Neutrophil (primary cell): ENCODE measurements around the gene SGK1.

Experiments
- H3K27ac ChIP-seq: fragments of 200-600 bp; sonication (generic); 2 replicates; pipeline ENCODE4 v1.5.1; 2016; ENCODE audit warnings: mild to moderate bottlenecking, moderate library complexity
- H3K27me3 ChIP-seq: fragments of 200-600 bp; sonication (generic); 2 replicates; pipeline ENCODE4 v1.6.0; 2016; ENCODE audit warnings: mild to moderate bottlenecking
- H3K36me3 ChIP-seq: fragments of 200-600 bp; sonication (generic); 2 replicates; pipeline ENCODE4 v1.5.1; 2017
- H3K4me1 ChIP-seq, 2 experiments: fragments of 200-600 bp in 1 of 2; sonication (generic) in 1 of 2; 1 replicate in 1 of 2; 2 replicates in 1 of 2; pipeline versions ENCODE4 v1.5.1 to v1.6.1; 2013 to 2016; ENCODE audit warnings: low read depth in 1 of 2, low read length in 1 of 2, mild to moderate bottlenecking in 1 of 2, moderate library complexity in 1 of 2; ENCODE audit not compliant: control insufficient read depth in 1 of 2, insufficient read depth in 1 of 2
- H3K4me3 ChIP-seq, 2 experiments: fragments of 200-600 bp in 1 of 2; sonication (generic) in 1 of 2; 1 replicate in 1 of 2; 2 replicates in 1 of 2; pipeline ENCODE4 v1.5.1; 2013 to 2016; ENCODE audit warnings: low read depth in 1 of 2, low read length in 1 of 2, mild to moderate bottlenecking in 1 of 2, moderate library complexity in 1 of 2
- H3K9me3 ChIP-seq: fragments of 200-600 bp; sonication (generic); 2 replicates; pipeline ENCODE4 v1.5.1; 2016
- CTCF ChIP-seq: fragments of 200-600 bp; sonication (generic); IDR thresholded peaks from 2 replicates; pipeline ENCODE4 v1.5.1; 2016; ENCODE audit warnings: antibody characterized with exemption

SGK1 gene

GRCh38 chr6:134318974-134319281 is 1.0 kb upstream of the SGK1 start:
- Histone ChIP-seq H3K36me3 (no peaks in the 10 kb centered on the region), H3K4me1 (peaks cover 12 to 16% of the 10 kb centered on the region in 2 experiments), H3K27ac (no peak overlapping the region), H3K9me3 (peaks cover 5% of the 10 kb centered on the region), H3K27me3 (peaks cover 53% of the 10 kb centered on the region), H3K4me3 (no peak overlapping the region)
- no peak for TF ChIP-seq CTCF

- Histone ChIP-seq H3K4me1 (peaks cover 12 to 16% of the 10 kb centered on the region in 2 experiments), H3K9me3 (peaks cover 5% of the 10 kb centered on the region), H3K27me3 (peaks cover 59% of the 10 kb centered on the region), H3K27ac (no peak overlapping the region), H3K4me3 (peak overlapping the region; percentile 63 to 66), H3K36me3 (no peaks in the 10 kb centered on the region)
- no peak for TF ChIP-seq CTCF
Observed at GRCh38 chr6:134318236-134318973, 493 bp upstream of the SGK1 start.

GRCh38 chr6:134316733-134317431 is 1.0 kb downstream of the SGK1 start:
- H3K27me3 ChIP-seq, result peaks cover 66% of the 10 kb centered on the region
- H3K36me3 ChIP-seq, result no peaks in the 10 kb centered on the region
- TF ChIP-seq CTCF, result no peak
- peak overlapping the region; percentile 53 for H3K27ac ChIP-seq
- H3K4me3 ChIP-seq, result peak overlapping the region; percentile 63 to 66
- H3K4me1 ChIP-seq, result peaks cover 12 to 16% of the 10 kb centered on the region in 2 experiments
- peaks cover 5% of the 10 kb centered on the region for H3K9me3 ChIP-seq

GRCh38 chr6:134315974-134316441 is 1.9 kb downstream of the SGK1 start:
- Histone ChIP-seq H3K4me3 (no peak overlapping the region), H3K36me3 (no peaks in the 10 kb centered on the region), H3K27ac (no peak overlapping the region), H3K9me3 (peaks cover 5% of the 10 kb centered on the region), H3K27me3 (peaks cover 66% of the 10 kb centered on the region), H3K4me1 (peaks cover 12 to 16% of the 10 kb centered on the region in 2 experiments)
- TF ChIP-seq CTCF, result no peak

GRCh38 chr6:134315189-134315588 is 2.7 kb downstream of the SGK1 start:
- Histone ChIP-seq H3K27ac (no peak overlapping the region), H3K4me1 (peaks cover 12 to 16% of the 10 kb centered on the region in 2 experiments), H3K27me3 (peaks cover 66% of the 10 kb centered on the region)

More at GRCh38 chr6:134315189-134315588, 2.7 kb downstream of the SGK1 start:
- Histone ChIP-seq H3K9me3 (peaks cover 5% of the 10 kb centered on the region), H3K4me3 (no peak overlapping the region), H3K36me3 (no peaks in the 10 kb centered on the region)
- no peak for TF ChIP-seq CTCF
